ENCODE measurements around the gene SPATA2L. TPM values are rescaled to one million over a fixed set of nuclear protein-coding genes. Genes with fewer than 3 reads are reported as not detected.

Gene SPATA2L
- polyA plus RNA-seq, 1 of the 3 experiments (the other 2 are of a cell fraction), result 8.6 TPM

DNA sequence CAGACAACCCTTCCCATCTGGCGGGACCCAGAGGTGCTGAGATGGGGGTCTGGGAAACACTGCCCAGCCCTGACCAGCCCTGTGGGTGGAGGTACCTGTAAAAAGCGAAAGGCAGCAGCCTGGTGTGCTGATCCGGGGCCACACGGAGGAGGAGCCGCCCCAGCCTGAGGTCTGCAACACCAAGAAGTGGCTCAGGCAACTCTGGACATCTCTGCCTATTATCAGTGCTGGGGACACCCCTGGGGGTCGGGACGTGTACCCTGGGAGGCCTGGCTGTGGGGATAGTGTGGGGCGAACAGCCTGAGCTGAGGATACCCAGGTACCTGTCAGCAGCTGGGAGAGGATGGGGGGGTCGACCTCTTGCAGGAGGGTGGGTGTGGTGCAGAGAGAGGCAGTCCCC is 37.9 kb upstream of the SPATA2L start:
- no peak overlapping the region for H3K4me3 ChIP-seq (ENCODE audit: low read depth in 2 of 2, low read length in 1 of 2)
- WGBS (ENCODE audit: low lambda C conversion rate), result 94% methylated on average over 5 of the region's 9 CpGs
- peaks cover 44 to 50% of the 10 kb centered on the region in 2 experiments for H3K36me3 ChIP-seq (replicated peaks in 1 of 2; ENCODE audit: control insufficient read depth in 1 of 2, insufficient read depth in 2 of 2, low read length in 1 of 2)

DNA sequence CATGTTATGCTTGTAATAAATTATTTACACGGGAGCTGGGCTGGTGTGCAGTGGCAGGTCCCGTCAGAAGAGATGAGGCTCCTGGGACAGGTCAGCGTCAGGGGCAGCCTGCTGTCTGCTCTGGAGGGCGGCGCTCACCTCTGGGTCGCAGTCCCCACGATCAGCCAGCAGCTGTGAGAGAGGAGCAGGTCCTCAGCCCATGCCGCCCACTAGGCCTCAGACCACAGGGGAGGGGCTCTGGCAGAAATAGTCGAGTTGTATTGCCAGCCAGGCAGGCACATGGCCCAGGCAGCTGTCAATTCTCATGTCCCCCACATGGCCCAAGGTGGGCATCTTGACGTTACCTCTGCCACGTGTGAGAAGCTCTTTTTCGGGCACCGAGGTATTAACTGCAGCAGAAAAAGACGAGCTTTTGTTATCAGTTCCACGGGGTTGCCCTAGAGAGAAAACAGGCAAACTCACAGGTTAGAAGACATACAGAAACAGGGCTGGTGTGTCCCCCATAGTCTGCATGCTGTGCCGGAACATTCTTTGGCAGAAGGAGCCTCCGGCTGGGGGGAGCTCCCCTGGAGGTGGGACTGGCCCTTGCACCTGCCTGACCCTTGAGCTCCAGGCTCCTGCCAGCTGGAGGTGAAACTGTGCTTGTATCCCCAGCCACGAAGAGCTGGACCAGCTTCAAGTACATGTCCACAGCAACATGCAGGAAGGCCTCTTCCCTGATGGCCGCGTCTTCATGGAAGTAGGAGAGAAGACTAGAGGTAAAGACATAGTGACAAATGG is 37.2 kb upstream of the SPATA2L start:
- H3K36me3 ChIP-seq (replicated peaks in 1 of 2; ENCODE audit: control insufficient read depth in 1 of 2, insufficient read depth in 2 of 2, low read length in 1 of 2), result peaks cover 50 to 54% of the 10 kb centered on the region in 2 experiments

More for the DNA sequence above, 37.9 kb upstream of the SPATA2L start:
- POLR2A ChIA-PET, result interaction anchor here (1.0 to 1.4 kb wide), 2 partner anchors 17 to 121 kb away, joined by 3 to 4 read pairs; no protein-coding TSS in a partner anchor
- no peak overlapping the region for H2AFZ ChIP-seq (ENCODE audit: low read depth)
- H4K20me1 ChIP-seq (ENCODE audit: insufficient read depth), result no peaks in the 10 kb centered on the region; the same call in 1 of the 2 replicates
- CTCF ChIA-PET, result interaction anchor here (1.4 kb wide), 1 partner anchor 14 kb away, joined by 4 read pairs; no protein-coding TSS in a partner anchor
- peaks cover 17% of the 10 kb centered on the region; the same call in 1 of the 2 replicates for H3K79me2 ChIP-seq (ENCODE audit: insufficient read depth)
- H3K9ac ChIP-seq, result no peak overlapping the region
- H3K27me3 ChIP-seq (ENCODE audit: insufficient read depth), result no peaks in the 10 kb centered on the region
- no peaks in the 10 kb centered on the region for H3K9me2 ChIP-seq
- H3K27ac ChIP-seq (ENCODE audit: low read depth in 2 of 2, low read length in 1 of 2), result no peak overlapping the region
- no peaks in the 10 kb centered on the region for H3K9me3 ChIP-seq
- H3K4me1 ChIP-seq (ENCODE audit: control insufficient read depth in 1 of 2, insufficient read depth in 2 of 2, low read depth in 1 of 2, low read length in 1 of 2), result no peaks in the 10 kb centered on the region; a peak in 1 of 4 replicates
- no peak for DNase-seq
- TF ChIP-seq, protein P1, sequence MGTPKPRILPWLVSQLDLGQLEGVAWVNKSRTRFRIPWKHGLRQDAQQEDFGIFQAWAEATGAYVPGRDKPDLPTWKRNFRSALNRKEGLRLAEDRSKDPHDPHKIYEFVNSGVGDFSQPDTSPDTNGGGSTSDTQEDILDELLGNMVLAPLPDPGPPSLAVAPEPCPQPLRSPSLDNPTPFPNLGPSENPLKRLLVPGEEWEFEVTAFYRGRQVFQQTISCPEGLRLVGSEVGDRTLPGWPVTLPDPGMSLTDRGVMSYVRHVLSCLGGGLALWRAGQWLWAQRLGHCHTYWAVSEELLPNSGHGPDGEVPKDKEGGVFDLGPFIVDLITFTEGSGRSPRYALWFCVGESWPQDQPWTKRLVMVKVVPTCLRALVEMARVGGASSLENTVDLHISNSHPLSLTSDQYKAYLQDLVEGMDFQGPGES (IDR thresholded peaks at IDR 0.05; ENCODE audit: low read depth, low read length), result no peak
- TF ChIP-seq FOXM1 (IDR thresholded peaks at IDR 0.05; ENCODE audit: low read depth) (no peak), TCF12 (IDR thresholded peaks at IDR 0.05) (no peak), TEAD4 (IDR thresholded peaks at IDR 0.05; ENCODE audit: borderline replicate concordance, insufficient read depth) (no peak), RFX5 (IDR thresholded peaks at IDR 0.05; ENCODE audit: low read length) (no peak), RXRA (IDR thresholded peaks at IDR 0.05; ENCODE audit: borderline replicate concordance, low read depth) (no peak), JUND (IDR thresholded peaks at IDR 0.05) (no peak)
- TF ChIP-seq, protein P2, sequence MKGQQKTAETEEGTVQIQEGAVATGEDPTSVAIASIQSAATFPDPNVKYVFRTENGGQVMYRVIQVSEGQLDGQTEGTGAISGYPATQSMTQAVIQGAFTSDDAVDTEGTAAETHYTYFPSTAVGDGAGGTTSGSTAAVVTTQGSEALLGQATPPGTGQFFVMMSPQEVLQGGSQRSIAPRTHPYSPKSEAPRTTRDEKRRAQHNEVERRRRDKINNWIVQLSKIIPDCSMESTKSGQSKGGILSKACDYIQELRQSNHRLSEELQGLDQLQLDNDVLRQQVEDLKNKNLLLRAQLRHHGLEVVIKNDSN (IDR thresholded peaks at IDR 0.05; ENCODE audit: borderline replicate concordance, low read depth), result no peak
- TF ChIP-seq, protein P3, sequence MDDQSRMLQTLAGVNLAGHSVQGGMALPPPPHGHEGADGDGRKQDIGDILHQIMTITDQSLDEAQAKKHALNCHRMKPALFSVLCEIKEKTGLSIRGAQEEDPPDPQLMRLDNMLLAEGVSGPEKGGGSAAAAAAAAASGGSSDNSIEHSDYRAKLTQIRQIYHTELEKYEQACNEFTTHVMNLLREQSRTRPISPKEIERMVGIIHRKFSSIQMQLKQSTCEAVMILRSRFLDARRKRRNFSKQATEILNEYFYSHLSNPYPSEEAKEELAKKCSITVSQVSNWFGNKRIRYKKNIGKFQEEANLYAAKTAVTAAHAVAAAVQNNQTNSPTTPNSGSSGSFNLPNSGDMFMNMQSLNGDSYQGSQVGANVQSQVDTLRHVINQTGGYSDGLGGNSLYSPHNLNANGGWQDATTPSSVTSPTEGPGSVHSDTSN (IDR thresholded peaks at IDR 0.05), result no peak
- peaks cover 20% of the 10 kb centered on the region for H3F3A ChIP-seq (replicated peaks; ENCODE audit: insufficient read depth)
- H3K4me2 ChIP-seq, result no peak overlapping the region

More for the DNA sequence above, 37.2 kb upstream of the SPATA2L start:
- Histone ChIP-seq H4K20me1 (ENCODE audit: insufficient read depth) (no peaks in the 10 kb centered on the region; the same call in 1 of the 2 replicates), H3K4me1 (ENCODE audit: control insufficient read depth in 1 of 2, insufficient read depth in 2 of 2, low read depth in 1 of 2, low read length in 1 of 2) (no peaks in the 10 kb centered on the region; a peak in 1 of 4 replicates), H3K27ac (ENCODE audit: low read depth in 2 of 2, low read length in 1 of 2) (no peak overlapping the region), H3K9me2 (no peaks in the 10 kb centered on the region), H3F3A (replicated peaks; ENCODE audit: insufficient read depth) (peaks cover 20% of the 10 kb centered on the region), H3K79me2 (ENCODE audit: insufficient read depth) (peaks cover 17% of the 10 kb centered on the region; the same call in 1 of the 2 replicates), H3K27me3 (ENCODE audit: insufficient read depth) (no peaks in the 10 kb centered on the region), H3K9ac (no peak overlapping the region), H3K9me3 (no peaks in the 10 kb centered on the region), H3K4me2 (no peak overlapping the region), H3K4me3 (ENCODE audit: low read depth in 2 of 2, low read length in 1 of 2) (no peak overlapping the region), H2AFZ (ENCODE audit: low read depth) (no peak overlapping the region)
- ChIA-PET POLR2A (interaction anchor here (1.0 to 1.4 kb wide), 2 partner anchors 18 to 122 kb away, joined by 3 to 4 read pairs; no protein-coding TSS in a partner anchor), CTCF (interaction anchor here (0.7 to 1.4 kb wide), 2 partner anchors 15 to 33 kb away, joined by 3 to 4 read pairs; no protein-coding TSS in a partner anchor)
- TF ChIP-seq EP300 (IDR thresholded peaks at IDR 0.05; ENCODE audit: borderline replicate concordance in 1 of 2, low read depth in 1 of 2, low read length in 1 of 2) (no peak), FOSL2 (IDR thresholded peaks at IDR 0.05; ENCODE audit: borderline replicate concordance, low read depth) (no peak), RAD21 (IDR thresholded peaks at IDR 0.05; ENCODE audit: low read length) (no peak)
- 90% methylated on average over 12 of the region's 20 CpGs for WGBS (ENCODE audit: low lambda C conversion rate)
- no peak for DNase-seq

All from SK-N-SH (cell line).